HepG2 (cell line): ENCODE measurements around the gene NRG3.

ENCODE experiments used
- ADNP ChIP-seq: sonication (generic); formaldehyde crosslinking; IDR thresholded peaks from 2 replicates; pipeline ENCODE4 v1.4.0; 2020; ENCODE audit warnings: missing genetic modification reagents
- ETV5 ChIP-seq: IDR thresholded peaks from 2 replicates; pipeline ENCODE4 v1.6.1; 2018; ENCODE audit warnings: missing biosample characterization, missing genetic modification reagents, inconsistent platforms, borderline replicate concordance
- HCFC1 ChIP-seq: fragments of 150-350 bp; IDR thresholded peaks from 2 replicates; pipeline ENCODE4 v1.6.1; 2014; ENCODE audit warnings: low read depth, low read length
- MXI1 ChIP-seq: IDR thresholded peaks from 3 replicates; pipeline ENCODE4 v1.6.1; 2012; ENCODE audit warnings: low read depth, low read length, inconsistent platforms, borderline replicate concordance
- NR2F2 ChIP-seq: IDR thresholded peaks from 2 replicates; pipeline ENCODE4 v1.6.1; 2012; ENCODE audit warnings: low read depth, inconsistent platforms, borderline replicate concordance
- RFX5 ChIP-seq: IDR thresholded peaks from 2 replicates; pipeline ENCODE4 v1.6.1; 2011; ENCODE audit warnings: low read depth, low read length, improper control_type of control experiment
- TAF1 ChIP-seq: sonication (generic); formaldehyde crosslinking; IDR thresholded peaks from 2 replicates; pipeline ENCODE4 v1.4.0; 2020; ENCODE audit warnings: missing genetic modification reagents
- TBL1XR1 ChIP-seq: fragments of 150-350 bp; IDR thresholded peaks from 2 replicates; pipeline ENCODE4 v1.6.1; 2014; ENCODE audit warnings: borderline replicate concordance, low read length; ENCODE audit not compliant: partially characterized antibody
- ZNF747 ChIP-seq: sonication (generic); formaldehyde crosslinking; IDR thresholded peaks from 2 replicates; pipeline ENCODE4 v1.8.1; 2023; ENCODE audit warnings: missing genetic modification reagents, mild to moderate bottlenecking, borderline replicate concordance
- ZNF841 ChIP-seq: sonication (generic); formaldehyde crosslinking; IDR thresholded peaks from 2 replicates; pipeline ENCODE4 v1.8.1; 2023; ENCODE audit warnings: missing genetic modification reagents, borderline replicate concordance
- TF ChIP-seq, protein P1 (sequence below): sonication (generic); formaldehyde crosslinking; IDR thresholded peaks from 2 replicates; pipeline ENCODE4 v1.5.0; 2020; ENCODE audit warnings: mild to moderate bottlenecking, missing genetic modification reagents, moderate library complexity
- TF ChIP-seq, protein P2 (sequence below): sonication (generic); formaldehyde crosslinking; IDR thresholded peaks from 2 replicates; pipeline ENCODE4 v1.4.0; 2020; ENCODE audit warnings: mild to moderate bottlenecking, missing genetic modification reagents
- TF ChIP-seq, protein P3 (sequence below), 2 experiments: sonication (generic) in 1 of 2; formaldehyde crosslinking in 1 of 2; IDR thresholded peaks; 2 replicates each; pipeline versions ENCODE4 v1.5.1 to v1.6.1; 2011 to 2020; ENCODE audit warnings: borderline replicate concordance in 1 of 2, low read depth in 1 of 2, low read length in 1 of 2, mild to moderate bottlenecking in 1 of 2, missing genetic modification reagents in 1 of 2, moderate library complexity in 1 of 2
- TF ChIP-seq, protein P4 (sequence below): sonication (generic); formaldehyde crosslinking; IDR thresholded peaks from 2 replicates; pipeline ENCODE4 v1.4.0; 2020; ENCODE audit warnings: mild to moderate bottlenecking, low read depth, missing genetic modification reagents

DNA sequence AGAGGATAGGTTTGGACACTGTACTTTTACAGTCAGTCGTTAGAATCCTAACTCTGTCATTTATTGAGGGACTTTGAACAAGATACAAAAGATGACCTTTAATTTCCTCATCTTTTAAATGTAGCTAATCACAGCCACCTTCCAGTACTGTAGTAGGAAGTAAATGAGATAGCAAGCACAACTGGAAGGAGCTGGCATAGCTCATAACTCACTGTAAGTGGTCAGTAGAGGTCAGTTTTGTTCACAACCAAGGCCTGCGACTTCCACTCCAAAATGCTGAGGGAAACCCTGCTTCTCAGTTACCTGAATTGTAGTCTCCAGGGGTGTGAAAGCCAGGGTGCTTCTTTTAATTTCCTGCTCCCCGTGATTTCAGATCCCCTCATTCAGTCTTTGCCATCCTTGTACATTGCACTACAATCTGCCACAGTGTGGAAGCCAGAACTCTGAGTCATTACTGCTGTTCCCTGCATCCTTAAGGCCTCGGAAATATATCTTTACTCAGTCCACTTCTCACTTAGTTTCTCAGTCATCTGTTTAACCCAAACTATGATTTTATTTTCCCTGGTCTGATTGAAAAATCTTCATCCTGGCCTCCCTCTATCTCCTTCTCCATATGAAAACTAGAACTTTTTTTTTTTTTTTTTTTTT lies 361.2 kb downstream of the NRG3 start:
- no peak for TF ChIP-seq TAF1 (CRISPR knock-in tag)
- TF ChIP-seq, protein P1, sequence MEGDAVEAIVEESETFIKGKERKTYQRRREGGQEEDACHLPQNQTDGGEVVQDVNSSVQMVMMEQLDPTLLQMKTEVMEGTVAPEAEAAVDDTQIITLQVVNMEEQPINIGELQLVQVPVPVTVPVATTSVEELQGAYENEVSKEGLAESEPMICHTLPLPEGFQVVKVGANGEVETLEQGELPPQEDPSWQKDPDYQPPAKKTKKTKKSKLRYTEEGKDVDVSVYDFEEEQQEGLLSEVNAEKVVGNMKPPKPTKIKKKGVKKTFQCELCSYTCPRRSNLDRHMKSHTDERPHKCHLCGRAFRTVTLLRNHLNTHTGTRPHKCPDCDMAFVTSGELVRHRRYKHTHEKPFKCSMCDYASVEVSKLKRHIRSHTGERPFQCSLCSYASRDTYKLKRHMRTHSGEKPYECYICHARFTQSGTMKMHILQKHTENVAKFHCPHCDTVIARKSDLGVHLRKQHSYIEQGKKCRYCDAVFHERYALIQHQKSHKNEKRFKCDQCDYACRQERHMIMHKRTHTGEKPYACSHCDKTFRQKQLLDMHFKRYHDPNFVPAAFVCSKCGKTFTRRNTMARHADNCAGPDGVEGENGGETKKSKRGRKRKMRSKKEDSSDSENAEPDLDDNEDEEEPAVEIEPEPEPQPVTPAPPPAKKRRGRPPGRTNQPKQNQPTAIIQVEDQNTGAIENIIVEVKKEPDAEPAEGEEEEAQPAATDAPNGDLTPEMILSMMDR (CRISPR knock-in tag): no peak
- TF ChIP-seq, protein P2, sequence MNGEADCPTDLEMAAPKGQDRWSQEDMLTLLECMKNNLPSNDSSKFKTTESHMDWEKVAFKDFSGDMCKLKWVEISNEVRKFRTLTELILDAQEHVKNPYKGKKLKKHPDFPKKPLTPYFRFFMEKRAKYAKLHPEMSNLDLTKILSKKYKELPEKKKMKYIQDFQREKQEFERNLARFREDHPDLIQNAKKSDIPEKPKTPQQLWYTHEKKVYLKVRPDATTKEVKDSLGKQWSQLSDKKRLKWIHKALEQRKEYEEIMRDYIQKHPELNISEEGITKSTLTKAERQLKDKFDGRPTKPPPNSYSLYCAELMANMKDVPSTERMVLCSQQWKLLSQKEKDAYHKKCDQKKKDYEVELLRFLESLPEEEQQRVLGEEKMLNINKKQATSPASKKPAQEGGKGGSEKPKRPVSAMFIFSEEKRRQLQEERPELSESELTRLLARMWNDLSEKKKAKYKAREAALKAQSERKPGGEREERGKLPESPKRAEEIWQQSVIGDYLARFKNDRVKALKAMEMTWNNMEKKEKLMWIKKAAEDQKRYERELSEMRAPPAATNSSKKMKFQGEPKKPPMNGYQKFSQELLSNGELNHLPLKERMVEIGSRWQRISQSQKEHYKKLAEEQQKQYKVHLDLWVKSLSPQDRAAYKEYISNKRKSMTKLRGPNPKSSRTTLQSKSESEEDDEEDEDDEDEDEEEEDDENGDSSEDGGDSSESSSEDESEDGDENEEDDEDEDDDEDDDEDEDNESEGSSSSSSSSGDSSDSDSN (CRISPR knock-in tag): no peak
- TF ChIP-seq, protein P3, sequence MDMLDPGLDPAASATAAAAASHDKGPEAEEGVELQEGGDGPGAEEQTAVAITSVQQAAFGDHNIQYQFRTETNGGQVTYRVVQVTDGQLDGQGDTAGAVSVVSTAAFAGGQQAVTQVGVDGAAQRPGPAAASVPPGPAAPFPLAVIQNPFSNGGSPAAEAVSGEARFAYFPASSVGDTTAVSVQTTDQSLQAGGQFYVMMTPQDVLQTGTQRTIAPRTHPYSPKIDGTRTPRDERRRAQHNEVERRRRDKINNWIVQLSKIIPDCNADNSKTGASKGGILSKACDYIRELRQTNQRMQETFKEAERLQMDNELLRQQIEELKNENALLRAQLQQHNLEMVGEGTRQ (IDR thresholded peaks at IDR 0.05; ENCODE audit: low read depth, low read length): no peak
- TF ChIP-seq, protein P3 (CRISPR knock-in tag; IDR thresholded peaks at IDR 0.05; ENCODE audit: borderline replicate concordance): no peak
- TF ChIP-seq HCFC1: no peak
- no peak for TF ChIP-seq TBL1XR1
- TF ChIP-seq ETV5 (CRISPR knock-in tag): no peak
- TF ChIP-seq NR2F2: no peak
- TF ChIP-seq, protein P4, sequence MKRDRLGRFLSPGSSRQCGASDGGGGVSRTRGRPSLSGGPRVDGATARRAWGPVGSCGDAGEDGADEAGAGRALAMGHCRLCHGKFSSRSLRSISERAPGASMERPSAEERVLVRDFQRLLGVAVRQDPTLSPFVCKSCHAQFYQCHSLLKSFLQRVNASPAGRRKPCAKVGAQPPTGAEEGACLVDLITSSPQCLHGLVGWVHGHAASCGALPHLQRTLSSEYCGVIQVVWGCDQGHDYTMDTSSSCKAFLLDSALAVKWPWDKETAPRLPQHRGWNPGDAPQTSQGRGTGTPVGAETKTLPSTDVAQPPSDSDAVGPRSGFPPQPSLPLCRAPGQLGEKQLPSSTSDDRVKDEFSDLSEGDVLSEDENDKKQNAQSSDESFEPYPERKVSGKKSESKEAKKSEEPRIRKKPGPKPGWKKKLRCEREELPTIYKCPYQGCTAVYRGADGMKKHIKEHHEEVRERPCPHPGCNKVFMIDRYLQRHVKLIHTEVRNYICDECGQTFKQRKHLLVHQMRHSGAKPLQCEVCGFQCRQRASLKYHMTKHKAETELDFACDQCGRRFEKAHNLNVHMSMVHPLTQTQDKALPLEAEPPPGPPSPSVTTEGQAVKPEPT (CRISPR knock-in tag): no peak
- TF ChIP-seq ZNF747 (CRISPR knock-in tag): no peak
- no peak for TF ChIP-seq ADNP (CRISPR knock-in tag)
- no peak for TF ChIP-seq RFX5
- TF ChIP-seq ZNF841 (CRISPR knock-in tag): no peak
- TF ChIP-seq MXI1: no peak
